Measurements from ENCODE around the gene PELI1. TPM values are rescaled to one million over a fixed set of nuclear protein-coding genes. Genes with fewer than 3 reads are reported as not detected.
A peak's percentile ranks its signal among the peaks of the same experiment; 100 is the strongest.

PELI1 gene
- total RNA-seq (100 to 1,000 TPM in 1 of 5 donors, 10 to 100 TPM in 3, 1 to 10 TPM in 1; 7.6 to 165 (median 60.8) TPM), polyA plus RNA-seq (10 to 100 TPM in 2 of 3 donors, 1 to 10 TPM in 1; 6.9 to 17.4 (median 11.8) TPM)
- long read RNA-seq, donor 1, partial matches to known transcripts, result 0 of 2 reads
- long read RNA-seq, donor 1, other reads (novel, unspliced or antisense), result 0 of 2 reads
- long read RNA-seq, donor 2, partial matches to known transcripts, result 0 of 4 reads
- long read RNA-seq, donor 2, other reads (novel, unspliced or antisense), result 0 of 4 reads
- long read RNA-seq, donor 3, partial matches to known transcripts, result 0 of 1 reads
- long read RNA-seq, donor 3, other reads (novel, unspliced or antisense), result 0 of 1 reads
- long read RNA-seq, donor 4, result 0 reads
- long read RNA-seq, donor 5, partial matches to known transcripts, result 0 of 1 reads
- long read RNA-seq, donor 5, other reads (novel, unspliced or antisense), result 0 of 1 reads
- long read RNA-seq, donor 6, result 0 reads
- long read RNA-seq, donor 7, transcript PELI1-201 (7 exons, 3,750 nt), result major isoform, 6 of 6 reads
- long read RNA-seq, donor 7, partial matches to known transcripts, result 0 of 6 reads
- long read RNA-seq, donor 7, other reads (novel, unspliced or antisense), result 0 of 6 reads
- long read RNA-seq, donor 8, partial matches to known transcripts, result 0 of 1 reads
- long read RNA-seq, donor 8, other reads (novel, unspliced or antisense), result 0 of 1 reads
- long read RNA-seq, donor 9, partial matches to known transcripts, result 0 of 1 reads
- long read RNA-seq, donor 9, other reads (novel, unspliced or antisense), result 0 of 1 reads
- long read RNA-seq, donor 10, partial matches to known transcripts, result 0 of 1 reads
- long read RNA-seq, donor 10, other reads (novel, unspliced or antisense), result 0 of 1 reads

- H3K4me1 ChIP-seq, result peaks cover 0 to 34% (median 23%) of the 10 kb centered on the region in 4 donors
- DNase-seq, result peak; percentile 95 to 99
- peak within 1 kb of the TSS; percentile 75 to 97 (median 80) for H3K4me3 ChIP-seq
- H3K36me3 ChIP-seq, result no peaks in the 10 kb centered on the region
- intact Hi-C loops (cut with DNase I; ENCODE audit: low total_unique reads), result no loop called here
- 4 to 6% (median 6%) methylated on average over 37 to 68 of the region's 68 CpGs for WGBS, 5 donors
- H3K9me3 ChIP-seq, result no peaks in the 10 kb centered on the region
- no peaks in the 10 kb centered on the region for H3K27me3 ChIP-seq
- TF ChIP-seq EP300 (IDR thresholded peaks at IDR 0.05) (no peak), POLR2AphosphoS5 (IDR thresholded peaks at IDR 0.05) (peak; percentile 96 to 99 (median 99)), POLR2A (IDR thresholded peaks at IDR 0.05) (peak in 2 of 4 donors; percentile 81 to 84), CTCF (IDR thresholded peaks at IDR 0.05) (peak in 1 of 7 experiments; percentile 19)
- peak within 1 kb of the TSS; percentile 87 to 99 (median 98) for H3K27ac ChIP-seq
Observed at GRCh38 chr2:64144057-64145013, at the start of gene PELI1. TSS of gene PELI1 (minus strand) at chr2:64144420. CDS start at chr2:64108310, 36,110 bp downstream.

DNA sequence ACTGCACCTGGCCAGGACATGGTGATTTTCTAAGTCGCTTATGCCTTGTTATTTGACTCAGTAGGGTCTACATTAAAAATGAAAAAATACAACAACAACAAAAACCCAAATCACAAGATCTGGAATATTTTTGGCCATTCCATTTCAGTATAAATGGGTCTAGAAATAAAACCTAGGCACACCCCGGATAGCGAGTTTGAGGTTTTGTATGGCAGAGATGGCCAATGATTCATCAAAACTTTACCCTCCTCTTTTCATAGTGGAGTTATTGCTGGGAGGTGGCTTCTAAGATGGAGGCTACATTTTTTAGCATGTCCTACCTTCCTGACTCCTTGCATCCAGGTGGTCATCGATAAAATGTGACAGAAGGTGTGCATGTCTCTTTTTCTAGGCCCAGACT lies 49.3 kb upstream of the PELI1 start:
- no peaks in the 10 kb centered on the region for H3K36me3 ChIP-seq
- no peak overlapping the region for H3K4me3 ChIP-seq
- no peaks in the 10 kb centered on the region for H3K9me3 ChIP-seq
- intact Hi-C loops (cut with DNase I; ENCODE audit: low total_unique reads), result no loop called here
- H3K4me1 ChIP-seq, result peaks cover 0 to 15% (median 3%) of the 10 kb centered on the region in 4 donors
- H3K27me3 ChIP-seq, result no peaks in the 10 kb centered on the region
- 95 to 98% (median 96%) methylated on average over 4 of the region's 4 CpGs for WGBS, 5 donors
- DNase-seq, result no peak
- TF ChIP-seq CTCF (IDR thresholded peaks at IDR 0.05), result no peak
- TF ChIP-seq POLR2AphosphoS5 (IDR thresholded peaks at IDR 0.05), result no peak
- peak overlapping the region in 2 of 5 donors; percentile 40 to 56 for H3K27ac ChIP-seq

DNA sequence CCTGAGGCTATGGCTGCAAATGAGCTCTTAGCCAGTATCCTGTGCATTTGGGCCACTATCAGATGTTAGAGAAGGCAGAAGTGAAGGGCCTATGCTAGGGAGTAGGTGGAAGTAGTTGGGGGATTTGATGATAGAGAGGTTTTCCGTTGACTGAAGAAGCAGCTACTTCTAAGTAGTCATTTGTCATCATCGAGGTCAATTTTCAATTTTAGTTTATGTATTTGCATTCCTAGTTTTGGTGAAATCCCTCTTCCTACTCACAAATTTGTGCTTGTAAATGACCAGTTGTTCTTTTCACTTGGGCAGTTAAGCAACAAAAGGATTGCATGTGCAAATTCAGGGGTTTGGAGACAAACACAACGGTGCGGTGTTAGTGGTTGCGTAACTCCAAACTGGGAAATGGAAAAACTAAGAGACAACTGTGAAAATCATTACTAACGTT lies 48.5 kb upstream of the PELI1 start:
- no peaks in the 10 kb centered on the region for H3K36me3 ChIP-seq
- H3K4me3 ChIP-seq, result no peak overlapping the region
- no peak for DNase-seq
- H3K27ac ChIP-seq, result peak overlapping the region in 3 of 5 donors; percentile 12 to 71 (median 56)
- no peaks in the 10 kb centered on the region for H3K9me3 ChIP-seq
- H3K4me1 ChIP-seq, result peaks cover 0 to 18% (median 3%) of the 10 kb centered on the region in 4 donors
- intact Hi-C loops (cut with DNase I; ENCODE audit: low total_unique reads), result no loop called here
- TF ChIP-seq POLR2AphosphoS5 (IDR thresholded peaks at IDR 0.05) (peak in 2 of 3 donors; percentile 30 to 41), POLR2A (IDR thresholded peaks at IDR 0.05) (no peak)
- WGBS, 5 donors, result 59 to 75% (median 68%) methylated on average over 6 of the region's 6 CpGs
- no peaks in the 10 kb centered on the region for H3K27me3 ChIP-seq

GRCh38 chr2:64192125-64192479 lies 47.9 kb upstream of the PELI1 start:
- 79 to 91% (median 84%) methylated on average over 6 of the region's 6 CpGs for WGBS, 5 donors
- Histone ChIP-seq H3K27ac (peak overlapping the region in 4 of 5 donors; percentile 12 to 71 (median 38)), H3K36me3 (no peaks in the 10 kb centered on the region), H3K4me1 (peaks cover 0 to 22% (median 3%) of the 10 kb centered on the region in 4 donors), H3K9me3 (no peaks in the 10 kb centered on the region), H3K4me3 (no peak overlapping the region), H3K27me3 (no peaks in the 10 kb centered on the region)
- DNase-seq, result no peak
- intact Hi-C loops (cut with DNase I; ENCODE audit: low total_unique reads), result no loop called here
- TF ChIP-seq EP300 (IDR thresholded peaks at IDR 0.05) (no peak), POLR2AphosphoS5 (IDR thresholded peaks at IDR 0.05) (peak in 1 of 3 donors; percentile 13)

Measured in stomach (tissue), 19 donors.